OCI-LY1 (cell line): ENCODE measurements around the gene PCSK6.

ENCODE experiments used
- H2AFZ ChIP-seq: fragments of 200-600 bp; sonication (generic), shearing (Covaris generic); 2 replicates; pipeline ENCODE4 v1.6.0; 2014; ENCODE audit warnings: antibody characterized with exemption, mild to moderate bottlenecking, low read length
- H3F3A ChIP-seq: fragments of 200-600 bp; sonication (generic), shearing (Covaris generic); 2 replicates; pipeline ENCODE4 v1.6.0; 2014; ENCODE audit warnings: mild to moderate bottlenecking, antibody characterized with exemption, low read length, moderate library complexity; ENCODE audit not compliant: insufficient read depth
- H3K27ac ChIP-seq: fragments of 200-600 bp; sonication (generic); 2 replicates; pipeline ENCODE4 v1.5.1; 2014; ENCODE audit warnings: low read length, mixed run types, mild to moderate bottlenecking, low read depth; ENCODE audit not compliant: poor library complexity, severe bottlenecking
- H3K27me3 ChIP-seq: fragments of 200-600 bp; sonication (generic); 2 replicates; pipeline ENCODE4 v1.6.0; 2014; ENCODE audit warnings: antibody characterized with exemption, mild to moderate bottlenecking, low read length, moderate library complexity; ENCODE audit not compliant: insufficient read depth
- H3K36me3 ChIP-seq: fragments of 200-600 bp; sonication (generic); 2 replicates; pipeline ENCODE4 v1.6.1; 2014; ENCODE audit warnings: mild to moderate bottlenecking, antibody characterized with exemption, low read length, moderate library complexity, mixed read lengths; ENCODE audit not compliant: insufficient read depth
- H3K4me1 ChIP-seq: fragments of 200-600 bp; sonication (generic); 2 replicates; pipeline ENCODE4 v1.5.1; 2014; ENCODE audit warnings: mild to moderate bottlenecking, low read length, moderate library complexity; ENCODE audit not compliant: insufficient read depth, severe bottlenecking
- H3K4me2 ChIP-seq: fragments of 200-600 bp; sonication (generic), shearing (Covaris generic); 2 replicates; pipeline ENCODE4 v1.6.1; 2014; ENCODE audit warnings: low read length
- H3K4me3 ChIP-seq: fragments of 200-600 bp; sonication (generic); 2 replicates; pipeline ENCODE4 v1.5.1; 2014; ENCODE audit warnings: low read length, low read depth, mild to moderate bottlenecking, mixed read lengths; ENCODE audit not compliant: poor library complexity, severe bottlenecking
- H3K79me2 ChIP-seq: fragments of 200-600 bp; shearing (Covaris generic); 2 replicates; pipeline ENCODE4 v1.6.1; 2016; ENCODE audit warnings: mixed run types, low read length, mixed read lengths; ENCODE audit not compliant: insufficient read depth
- H3K9ac ChIP-seq: fragments of 200-600 bp; sonication (generic), shearing (Covaris generic); 2 replicates; pipeline ENCODE4 v1.6.1; 2014; ENCODE audit warnings: mild to moderate bottlenecking, low read length, mixed read lengths
- H3K9me2 ChIP-seq: fragments of 200-600 bp; sonication (generic), shearing (Covaris generic); 2 replicates; pipeline ENCODE4 v1.6.1; 2014; ENCODE audit warnings: low read depth, mild to moderate bottlenecking, low read length, mixed read lengths
- H3K9me3 ChIP-seq: fragments of 200-600 bp; shearing (Covaris generic); 2 replicates; pipeline ENCODE4 v1.6.1; 2014; ENCODE audit warnings: low read length, mixed read lengths
- H4K20me1 ChIP-seq: fragments of 200-600 bp; sonication (generic), shearing (Covaris generic); 2 replicates; pipeline ENCODE4 v1.6.0; 2016; ENCODE audit warnings: mild to moderate bottlenecking, low read length; ENCODE audit not compliant: insufficient read depth
- EZH2 ChIP-seq: fragments of 200-600 bp; sonication (generic), shearing (Covaris generic); IDR thresholded peaks from 2 replicates; pipeline ENCODE4 v1.8.0; 2017; ENCODE audit warnings: borderline replicate concordance, mixed run types, mild to moderate bottlenecking, antibody characterized with exemption, low read length, moderate library complexity, mixed read lengths
- TF ChIP-seq, protein P1 (sequence below): fragments of 200-600 bp; sonication (generic), shearing (Covaris generic); IDR thresholded peaks from 2 replicates; pipeline ENCODE4 v1.5.1; 2017; ENCODE audit warnings: mild to moderate bottlenecking, antibody characterized with exemption, low read length, moderate library complexity, mixed read lengths

Gene PCSK6

DNA sequence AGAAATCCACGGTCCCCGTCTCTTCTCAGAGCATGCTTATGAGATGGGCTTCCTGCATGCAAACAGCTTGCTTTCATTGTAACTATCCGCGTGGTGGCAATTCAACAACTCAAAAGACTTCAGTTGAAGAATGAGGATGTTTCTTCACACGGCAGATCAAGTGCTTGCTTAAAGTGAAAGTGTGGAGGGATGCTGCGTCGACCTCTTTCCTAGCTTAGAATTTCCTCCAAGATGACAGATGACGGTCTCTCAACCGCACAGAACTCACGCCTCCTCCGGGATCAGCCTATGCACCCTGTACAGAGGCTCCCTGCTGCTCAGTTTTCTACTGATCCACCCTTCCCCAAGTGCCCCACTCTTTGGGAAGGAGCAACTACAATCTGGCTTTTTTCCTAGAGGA, 47.8 kb downstream of the PCSK6 start:
- Histone ChIP-seq H3K36me3 (no peaks in the 10 kb centered on the region), H3K27me3 (peaks cover 5% of the 10 kb centered on the region; the same call in 1 of the 2 replicates), H3K4me2 (no peak overlapping the region), H3K9me2 (no peaks in the 10 kb centered on the region), H3K4me3 (no peak overlapping the region), H3K9ac (no peak overlapping the region), H3K4me1 (no peaks in the 10 kb centered on the region), H3F3A (no peaks in the 10 kb centered on the region), H2AFZ (no peak overlapping the region), H3K9me3 (no peaks in the 10 kb centered on the region), H3K27ac (no peak overlapping the region), H3K79me2 (no peaks in the 10 kb centered on the region), H4K20me1 (no peaks in the 10 kb centered on the region)
- TF ChIP-seq, protein P1, sequence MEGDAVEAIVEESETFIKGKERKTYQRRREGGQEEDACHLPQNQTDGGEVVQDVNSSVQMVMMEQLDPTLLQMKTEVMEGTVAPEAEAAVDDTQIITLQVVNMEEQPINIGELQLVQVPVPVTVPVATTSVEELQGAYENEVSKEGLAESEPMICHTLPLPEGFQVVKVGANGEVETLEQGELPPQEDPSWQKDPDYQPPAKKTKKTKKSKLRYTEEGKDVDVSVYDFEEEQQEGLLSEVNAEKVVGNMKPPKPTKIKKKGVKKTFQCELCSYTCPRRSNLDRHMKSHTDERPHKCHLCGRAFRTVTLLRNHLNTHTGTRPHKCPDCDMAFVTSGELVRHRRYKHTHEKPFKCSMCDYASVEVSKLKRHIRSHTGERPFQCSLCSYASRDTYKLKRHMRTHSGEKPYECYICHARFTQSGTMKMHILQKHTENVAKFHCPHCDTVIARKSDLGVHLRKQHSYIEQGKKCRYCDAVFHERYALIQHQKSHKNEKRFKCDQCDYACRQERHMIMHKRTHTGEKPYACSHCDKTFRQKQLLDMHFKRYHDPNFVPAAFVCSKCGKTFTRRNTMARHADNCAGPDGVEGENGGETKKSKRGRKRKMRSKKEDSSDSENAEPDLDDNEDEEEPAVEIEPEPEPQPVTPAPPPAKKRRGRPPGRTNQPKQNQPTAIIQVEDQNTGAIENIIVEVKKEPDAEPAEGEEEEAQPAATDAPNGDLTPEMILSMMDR: no peak
- TF ChIP-seq EZH2: no peak

DNA sequence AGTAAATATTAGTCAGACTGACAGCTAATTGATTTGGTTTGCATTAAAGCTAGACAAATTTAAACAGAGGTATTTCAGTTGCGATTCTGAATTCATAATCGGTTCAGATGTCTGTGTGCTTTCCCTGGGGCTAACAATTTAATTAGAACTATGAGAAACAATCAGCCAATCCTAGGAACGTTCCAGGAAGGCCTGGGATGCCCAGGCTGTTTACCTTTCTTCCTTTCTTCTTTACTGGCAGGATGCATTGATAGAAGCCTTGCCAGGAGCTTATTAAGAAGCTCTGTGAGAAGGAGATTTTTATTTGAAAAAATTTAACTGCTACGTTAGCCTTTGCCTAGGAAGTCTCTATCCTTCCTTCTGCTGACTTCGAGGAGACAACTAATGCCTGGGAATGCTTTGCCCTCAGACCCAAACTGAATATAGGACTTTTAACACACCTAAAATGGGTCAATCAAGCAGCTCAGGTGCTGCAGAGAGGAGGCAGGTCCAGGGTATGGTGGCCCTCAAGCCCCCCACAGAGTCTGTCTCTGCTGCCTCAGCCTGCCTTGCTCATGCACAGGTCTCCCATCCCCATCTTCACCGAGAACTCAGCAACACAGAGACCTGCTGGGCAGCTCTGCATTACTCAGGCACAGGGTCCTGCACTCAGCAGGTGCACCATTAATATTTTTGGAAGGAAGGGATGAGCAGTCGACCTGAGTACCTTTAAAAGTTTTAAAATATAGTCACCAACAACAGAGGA, 48.5 kb downstream of the PCSK6 start:
- no peak overlapping the region for H3K4me3 ChIP-seq
- no peaks in the 10 kb centered on the region for H3K4me1 ChIP-seq
- no peak overlapping the region for H3K27ac ChIP-seq
- no peak for TF ChIP-seq EZH2
- TF ChIP-seq, protein P1: no peak
- H3K79me2 ChIP-seq: no peaks in the 10 kb centered on the region
- peaks cover 5% of the 10 kb centered on the region; the same call in 1 of the 2 replicates for H3K27me3 ChIP-seq
- H3K9me2 ChIP-seq: no peaks in the 10 kb centered on the region
- no peaks in the 10 kb centered on the region for H3F3A ChIP-seq
- H3K4me2 ChIP-seq: no peak overlapping the region
- H4K20me1 ChIP-seq: no peaks in the 10 kb centered on the region
- H3K9ac ChIP-seq: no peak overlapping the region
- no peaks in the 10 kb centered on the region for H3K9me3 ChIP-seq
- H3K36me3 ChIP-seq: no peaks in the 10 kb centered on the region
- H2AFZ ChIP-seq: no peak overlapping the region

DNA sequence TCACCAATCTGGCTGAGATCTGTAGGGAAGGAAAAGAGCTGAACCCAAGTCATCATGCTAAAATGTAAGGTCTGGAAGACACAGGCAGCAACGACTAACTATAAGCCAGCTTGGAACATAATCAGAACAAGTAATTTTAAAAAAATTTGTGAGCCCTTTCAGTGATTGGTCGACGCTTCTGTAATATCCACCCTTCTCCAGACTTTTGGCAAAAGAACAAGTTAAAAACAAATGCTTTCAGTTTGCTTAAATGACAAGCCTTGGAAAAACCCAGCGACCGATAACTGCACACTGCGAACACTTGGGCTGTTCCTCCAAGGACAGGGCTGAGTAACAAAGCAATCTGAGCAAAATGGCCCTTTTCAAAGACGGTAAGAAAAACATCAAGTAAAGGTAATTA, 49.6 kb downstream of the PCSK6 start:
- no peak overlapping the region for H3K9ac ChIP-seq
- no peaks in the 10 kb centered on the region for H3F3A ChIP-seq
- H3K79me2 ChIP-seq: no peaks in the 10 kb centered on the region
- H3K4me2 ChIP-seq: no peak overlapping the region
- H3K36me3 ChIP-seq: no peaks in the 10 kb centered on the region
- TF ChIP-seq, protein P1: no peak
- TF ChIP-seq EZH2: no peak
- peaks cover 5% of the 10 kb centered on the region; the same call in 1 of the 2 replicates for H3K27me3 ChIP-seq
- H3K4me1 ChIP-seq: no peaks in the 10 kb centered on the region
- H3K9me2 ChIP-seq: no peaks in the 10 kb centered on the region
- H3K4me3 ChIP-seq: no peak overlapping the region
- no peaks in the 10 kb centered on the region for H4K20me1 ChIP-seq
- no peak overlapping the region for H2AFZ ChIP-seq
- H3K27ac ChIP-seq: no peak overlapping the region
- H3K9me3 ChIP-seq: no peaks in the 10 kb centered on the region
